Right forelimb (tissue), 1 donor: Measurements from ENCODE around the gene HDAC7.
A peak's percentile ranks its signal among the peaks of the same experiment; 100 is the strongest.

Source experiments
- DNase-seq: peaks from one replicate; pipeline ENCODE4 v3.0.0-alpha.2; 2018

The HDAC7 gene

DNA sequence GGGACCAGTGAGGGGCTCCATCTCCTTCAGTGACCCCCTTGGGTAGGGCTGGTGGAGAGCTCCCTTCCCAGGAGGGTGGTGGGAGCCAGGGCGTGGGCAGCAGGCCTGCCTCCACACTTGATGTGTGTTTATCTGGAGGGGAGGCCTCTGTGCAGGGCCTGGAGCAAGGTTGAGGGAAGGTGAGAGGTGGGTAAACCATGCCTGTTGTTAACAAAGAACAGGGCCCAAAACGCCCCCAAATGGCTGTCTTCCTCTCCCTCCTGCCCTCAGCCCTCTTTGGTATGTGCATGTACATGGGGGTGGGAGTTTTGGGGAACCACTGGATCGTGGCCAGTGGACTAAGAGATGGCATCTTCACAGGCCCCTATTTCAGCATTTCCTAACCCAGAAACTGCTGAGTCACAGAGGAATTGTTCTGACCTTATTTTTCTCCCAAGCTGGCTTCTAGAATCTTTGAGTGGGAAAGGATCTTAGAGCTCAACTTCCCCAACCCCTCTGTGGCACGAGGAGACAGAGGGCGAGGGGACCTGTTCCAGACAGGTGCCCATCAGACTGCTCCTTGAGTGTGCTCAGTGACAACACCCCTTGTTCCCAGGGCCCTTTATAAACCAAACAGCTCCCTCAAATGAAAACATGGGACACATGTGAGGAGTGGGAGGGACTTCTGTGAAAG is 43.1 kb downstream of the HDAC7 start:
- no peak for DNase-seq

DNA sequence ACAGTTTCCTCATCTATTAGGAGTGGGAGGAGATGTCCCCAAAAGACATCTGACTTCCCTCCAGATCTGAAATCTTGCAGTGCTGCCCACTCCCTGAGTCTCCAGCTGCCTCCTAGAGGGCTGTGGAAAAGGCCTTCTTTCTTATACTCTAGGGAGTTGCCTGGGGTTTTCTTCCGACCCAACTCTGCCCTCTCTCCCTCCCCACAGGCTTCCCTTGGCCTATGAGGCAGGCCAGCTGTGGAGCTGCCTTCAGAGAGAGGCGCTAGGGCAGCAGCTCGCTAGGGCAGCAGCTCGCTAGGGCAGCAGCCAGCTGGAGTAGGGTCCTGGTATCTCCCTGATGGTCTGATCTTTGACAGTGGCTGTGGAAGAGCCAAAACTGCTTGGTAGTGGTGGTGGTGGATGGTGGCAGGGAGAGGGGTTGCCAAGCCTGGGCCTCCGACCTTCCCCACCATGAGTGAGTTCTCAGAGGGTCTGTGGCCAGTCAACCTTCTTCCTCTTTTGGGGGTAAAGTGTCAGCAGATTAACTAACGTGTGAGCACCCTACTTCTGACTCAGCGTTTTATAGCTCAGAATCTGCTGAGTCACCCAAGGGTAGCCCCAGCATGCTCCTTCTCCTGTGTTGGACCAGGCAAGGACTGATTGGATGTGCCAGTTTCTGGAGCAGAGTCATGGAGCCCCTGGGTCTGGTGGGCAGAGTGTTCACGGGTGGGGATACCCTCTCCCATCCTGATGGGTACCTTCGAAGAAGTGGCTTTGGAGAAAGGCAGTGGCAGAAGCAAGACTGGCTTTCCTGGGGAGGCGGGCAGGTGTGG is 44.4 kb downstream of the HDAC7 start:
- DNase-seq = no peak

GRCh38 chr12:47774663-47775062 is 45.0 kb downstream of the HDAC7 start:
- no peak for DNase-seq

DNA sequence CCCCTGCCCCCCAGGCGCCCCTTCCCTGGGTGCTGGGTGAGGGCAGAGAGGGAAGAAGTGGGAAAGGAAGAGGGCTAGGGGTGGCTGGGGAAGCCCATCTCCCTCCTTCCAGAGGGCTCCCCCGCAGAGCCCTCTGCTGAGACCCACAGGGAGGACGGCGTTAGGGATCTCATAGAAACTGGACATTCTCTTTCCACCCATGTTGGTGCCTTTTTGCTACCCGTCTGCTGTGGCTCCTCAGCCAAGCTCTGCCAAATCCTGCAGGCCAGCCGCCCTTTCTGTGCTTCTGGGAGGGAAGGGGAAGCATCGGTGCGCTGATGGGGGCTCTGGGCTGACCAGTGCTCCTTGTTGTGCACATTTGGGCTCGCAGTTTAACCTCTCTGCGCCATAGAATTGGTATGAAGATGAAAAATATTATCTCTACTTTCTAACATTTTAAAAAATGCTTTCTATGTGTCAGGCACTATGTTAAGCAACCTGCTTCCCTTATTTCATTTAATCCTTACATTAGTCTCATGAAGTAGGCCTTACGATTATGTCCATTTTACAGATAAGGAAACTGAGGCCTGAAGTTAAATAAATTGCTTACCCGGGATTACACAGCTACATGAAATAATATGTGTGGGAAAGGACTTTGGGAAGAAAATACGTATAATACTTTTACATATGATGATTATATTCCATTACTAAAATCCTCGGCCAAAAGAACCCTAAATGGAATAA is 45.7 kb downstream of the HDAC7 start:
- DNase-seq = no peak

DNA sequence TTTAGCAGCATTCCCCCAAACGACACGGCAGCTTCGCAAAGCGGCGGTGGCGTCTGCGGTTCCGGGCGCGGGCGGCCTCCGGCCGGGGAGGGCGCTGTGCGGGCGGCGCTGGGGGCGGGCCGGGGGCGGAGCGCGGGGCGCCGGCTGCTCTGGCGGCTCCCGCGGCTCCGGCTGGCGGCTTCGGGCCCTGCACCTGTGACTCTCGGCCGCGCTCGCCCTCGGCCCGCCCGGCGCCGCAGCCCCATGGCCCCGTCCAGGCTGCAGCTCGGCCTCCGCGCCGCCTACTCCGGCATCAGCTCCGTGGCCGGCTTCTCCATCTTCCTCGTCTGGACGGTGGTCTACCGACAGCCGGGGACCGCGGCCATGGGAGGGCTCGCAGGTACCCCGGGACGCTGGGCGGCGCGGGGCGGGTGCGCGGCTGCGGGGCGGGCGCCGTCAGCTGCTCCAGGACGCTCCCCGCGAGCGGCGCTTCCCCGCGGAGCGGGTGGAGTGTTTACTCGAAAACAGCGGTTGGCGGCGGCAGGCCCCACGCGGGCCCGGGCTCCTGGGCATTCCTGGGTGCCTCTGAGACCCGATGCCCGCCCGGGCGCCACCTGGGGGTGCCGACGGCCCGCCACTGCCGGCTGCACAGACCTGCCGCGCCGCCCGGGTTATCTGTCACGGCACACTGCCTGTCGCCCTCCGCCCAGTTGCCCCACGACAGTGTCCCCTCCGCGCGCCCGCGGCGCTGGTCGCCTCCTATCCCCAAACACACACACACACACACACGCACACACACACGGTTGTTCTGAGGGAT is 46.4 kb downstream of the HDAC7 start, which contains the start of gene SLC48A1:
Gene SLC48A1, plus strand, starts transcription at position 177 of the 796 bp plus-strand sequence. Its CDS starts 67 bp downstream, at position 244.
- DNase-seq = peak; percentile 81

DNA sequence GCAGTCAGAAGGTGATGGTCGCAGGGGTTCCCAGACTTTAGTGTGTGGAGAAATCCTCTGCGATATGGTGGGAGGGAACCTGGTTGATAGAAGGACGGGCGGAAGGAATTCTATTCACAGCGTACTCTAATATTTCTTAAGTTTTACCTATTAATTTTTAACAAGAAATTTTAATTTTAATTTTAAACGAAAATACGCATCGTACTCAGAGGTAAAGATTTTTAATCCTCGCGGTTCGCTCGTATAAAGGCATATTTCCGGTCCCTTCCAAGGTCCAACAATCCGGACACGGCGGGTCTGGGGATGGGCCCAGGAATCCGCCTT is 47.0 kb downstream of the HDAC7 start:
- DNase-seq = no peak

DNA sequence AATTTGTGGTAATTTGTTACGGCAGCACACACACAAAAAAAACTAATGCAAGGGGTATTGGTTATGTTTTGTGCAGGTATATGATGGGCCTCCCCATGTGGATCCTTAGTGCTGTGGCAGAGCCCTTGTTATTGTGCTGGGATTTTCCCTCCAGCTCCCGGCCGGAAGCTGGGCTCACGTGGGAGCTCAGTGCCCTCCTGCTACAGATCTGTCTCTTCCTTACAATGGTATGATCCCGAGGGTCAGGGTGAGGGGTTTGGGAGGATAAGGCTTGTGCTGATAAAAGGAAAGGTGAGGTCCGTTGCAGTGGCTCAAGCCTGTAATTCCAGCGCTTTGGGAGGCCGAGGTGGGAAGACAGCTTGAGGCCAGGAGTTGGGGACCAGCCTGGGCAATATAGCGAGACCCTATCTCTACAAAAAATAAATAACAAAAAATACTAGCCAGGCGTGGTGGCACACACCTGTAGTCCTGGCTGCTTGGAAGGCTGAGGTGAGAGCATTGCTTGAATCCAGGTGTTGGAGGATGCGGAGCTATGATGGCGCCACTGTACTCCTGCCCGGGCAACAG is 47.5 kb downstream of the HDAC7 start:
- DNase-seq = no peak

- DNase-seq = no peak
Measured at GRCh38 chr12:47771304-47771703, 48.4 kb downstream of the HDAC7 start.

DNA sequence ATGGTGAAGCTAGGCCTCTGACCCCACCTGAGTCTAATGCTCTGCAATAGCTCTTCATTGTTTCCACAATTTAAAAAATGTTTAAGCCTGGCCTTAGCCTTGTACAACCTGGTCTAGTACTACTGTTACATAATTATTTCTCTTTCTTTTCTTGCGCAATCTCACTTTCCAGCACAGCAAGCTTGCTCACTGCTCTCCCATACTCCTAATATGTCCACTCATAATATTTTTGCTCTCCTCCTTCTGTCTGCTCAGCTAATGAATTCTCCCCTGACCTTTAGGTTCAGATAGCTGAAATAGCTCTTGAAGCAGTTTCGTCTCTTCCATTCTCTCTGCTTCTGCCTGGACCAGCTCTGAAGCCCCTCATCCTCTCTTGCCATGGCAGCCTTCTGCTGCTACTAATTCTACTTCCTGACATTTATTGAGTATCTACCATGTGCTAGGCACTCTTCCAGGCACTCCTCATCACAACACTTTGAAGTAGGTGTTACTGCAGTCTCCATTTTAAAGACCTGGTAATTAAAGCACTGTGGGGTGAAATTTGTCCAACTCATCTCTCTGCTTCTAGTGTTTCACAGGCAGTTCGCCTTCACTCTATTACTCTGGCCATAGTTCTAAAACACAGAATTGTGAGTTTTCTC is 49.5 kb downstream of the HDAC7 start:
- DNase-seq = no peak

DNA sequence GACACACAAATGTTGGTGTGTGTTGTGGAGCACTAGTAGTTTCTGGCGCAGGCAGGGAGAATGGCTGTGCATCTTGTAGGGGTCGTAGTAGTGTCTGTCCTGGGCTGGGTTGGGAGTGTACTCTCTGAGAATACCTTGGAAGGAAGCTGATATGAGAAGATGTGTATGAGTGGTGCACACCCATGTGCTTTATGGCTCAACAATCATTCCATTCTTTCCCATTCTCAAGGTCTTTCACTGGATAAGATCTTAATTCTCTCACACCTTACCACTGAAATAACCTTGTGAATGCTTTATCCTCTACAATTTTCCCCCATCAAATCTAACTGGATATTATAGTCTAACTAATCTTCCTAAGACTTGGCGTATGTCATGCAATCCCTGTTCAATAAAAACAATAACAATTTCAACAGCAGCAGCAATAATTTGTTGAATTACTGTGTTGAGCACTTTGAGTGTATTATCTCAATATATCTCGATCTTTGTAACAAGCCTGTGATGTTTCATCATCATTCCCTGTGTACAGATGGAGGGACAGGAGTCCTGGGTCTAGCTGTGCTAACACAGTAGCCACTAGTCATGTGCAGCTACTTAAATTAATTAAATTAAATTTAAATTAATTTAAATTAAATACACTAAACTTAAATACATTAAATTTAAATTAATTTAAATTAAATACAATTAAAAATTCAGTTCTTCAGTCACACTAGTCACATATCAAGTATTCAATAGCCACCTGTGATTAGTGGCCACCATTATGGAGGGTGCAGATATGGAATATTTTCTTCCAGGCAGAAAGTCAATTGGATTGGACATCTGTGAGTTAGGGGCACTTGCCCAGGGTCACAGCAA is 50.2 kb downstream of the HDAC7 start:
- DNase-seq = no peak

DNA sequence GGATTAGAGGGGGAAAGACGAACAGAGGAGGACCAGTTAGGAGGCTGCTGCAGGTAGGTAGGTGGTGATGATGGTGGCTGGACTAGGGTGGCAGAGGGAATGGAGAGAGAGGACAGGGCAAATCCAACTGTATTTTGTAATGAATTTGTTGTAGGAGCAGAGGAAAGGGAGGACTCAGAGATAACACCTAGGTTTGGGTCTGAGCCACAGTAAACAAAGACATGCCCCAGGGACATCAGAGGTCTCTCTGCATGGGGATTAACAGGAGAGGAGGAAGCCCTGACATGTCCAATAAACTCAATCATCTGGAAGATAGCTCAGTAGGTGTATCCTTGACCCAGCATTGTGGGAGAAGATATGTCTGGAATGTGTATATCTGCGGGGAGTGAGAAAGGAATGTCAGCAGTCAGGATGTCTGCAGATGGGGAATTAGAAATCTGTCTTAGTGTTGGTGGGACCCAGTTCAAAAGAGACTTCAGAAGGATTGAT is 51.3 kb downstream of the HDAC7 start:
- DNase-seq = no peak

- DNase-seq = no peak
Measured at GRCh38 chr12:47767216-47767724, 52.4 kb downstream of the HDAC7 start.

DNA sequence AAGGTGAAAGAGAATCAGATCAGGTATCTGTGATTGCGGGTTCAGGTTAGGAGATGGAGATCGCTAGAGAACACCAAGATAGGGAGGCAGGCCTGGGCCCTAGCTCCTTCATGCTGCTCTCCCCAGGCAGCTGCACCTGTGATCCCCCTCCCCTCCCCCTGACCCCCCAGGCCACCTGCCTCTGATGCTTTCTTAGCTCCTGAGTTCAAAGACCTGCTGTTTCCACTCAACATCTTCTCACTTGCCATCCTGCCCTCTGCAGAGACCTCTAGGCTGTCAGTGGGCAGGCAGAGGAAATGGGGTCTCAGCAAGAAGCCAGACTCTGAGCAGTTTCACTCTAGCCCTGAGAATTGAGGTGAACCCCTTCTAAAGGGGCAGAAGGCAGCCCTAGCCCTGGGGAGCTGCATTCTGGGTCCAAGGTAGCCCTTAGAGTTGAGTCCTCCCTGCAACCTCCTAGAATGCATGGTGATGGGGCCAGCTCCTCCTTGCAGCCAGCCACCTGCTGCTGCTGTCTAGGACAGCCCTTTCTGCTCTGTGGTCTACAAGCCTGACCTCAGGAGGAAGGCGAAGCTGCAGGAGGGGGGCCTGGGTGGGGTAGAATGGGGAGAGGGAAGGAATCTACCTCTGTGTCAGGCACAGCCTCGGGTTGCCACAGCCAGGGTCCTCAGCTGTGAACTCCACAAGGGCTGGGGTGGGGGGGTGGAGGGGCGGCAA is 53.0 kb downstream of the HDAC7 start:
- DNase-seq = no peak

GRCh38 chr12:47763481-47764346 is 56.0 kb downstream of the HDAC7 start:
- DNase-seq = no peak

DNA sequence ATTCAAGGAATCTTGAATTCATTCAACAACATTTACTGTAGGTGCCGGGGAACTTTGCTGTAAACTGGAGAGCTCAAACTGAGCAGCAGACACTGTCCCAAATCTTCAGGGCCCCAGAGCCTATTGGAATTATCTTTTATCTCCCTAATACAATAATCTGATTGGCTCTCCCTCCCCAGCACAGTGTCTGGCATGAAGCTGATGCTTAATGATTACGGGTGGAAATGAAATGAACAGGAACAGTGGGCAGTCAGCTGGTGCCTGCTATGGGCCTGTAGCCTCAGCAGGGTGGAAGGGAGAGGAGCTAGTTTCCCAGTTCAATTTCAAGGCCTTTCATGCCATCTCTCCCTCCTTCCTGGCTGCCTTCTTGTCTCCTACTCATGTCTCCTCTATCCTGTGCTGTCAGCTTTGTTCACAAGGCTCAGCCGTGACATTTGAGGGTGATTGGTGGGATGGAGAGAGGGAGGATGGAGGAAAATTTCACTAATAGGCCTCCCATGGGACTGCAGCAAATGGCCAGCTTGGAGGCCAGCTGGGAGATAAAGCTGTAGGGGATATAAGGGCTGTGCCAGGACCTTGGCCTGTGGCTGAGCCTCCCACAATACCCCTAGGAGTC is 56.7 kb downstream of the HDAC7 start:
- DNase-seq = no peak

GRCh38 chr12:47758834-47759690 is 60.6 kb downstream of the HDAC7 start, which contains the start of gene RAPGEF3:
RAPGEF3 (minus strand) TSS chr12:47758880; CDS start chr12:47758556, 324 bp downstream.
- peak; percentile 89 for DNase-seq

- no peak for DNase-seq
Measured at GRCh38 chr12:47758584-47758833, 61.2 kb downstream of the HDAC7 start.
